HG03280 (cell line): Measurements from ENCODE around the gene LPP.

Source experiments
- ATAC-seq: cut with Tn5 transposase; IDR thresholded peaks from one replicate; pipeline ENCODE4 v1.9.1; 2021; ENCODE audit warnings: mild to moderate bottlenecking, moderate library complexity; ENCODE audit not compliant: unreplicated experiment

LPP gene

DNA sequence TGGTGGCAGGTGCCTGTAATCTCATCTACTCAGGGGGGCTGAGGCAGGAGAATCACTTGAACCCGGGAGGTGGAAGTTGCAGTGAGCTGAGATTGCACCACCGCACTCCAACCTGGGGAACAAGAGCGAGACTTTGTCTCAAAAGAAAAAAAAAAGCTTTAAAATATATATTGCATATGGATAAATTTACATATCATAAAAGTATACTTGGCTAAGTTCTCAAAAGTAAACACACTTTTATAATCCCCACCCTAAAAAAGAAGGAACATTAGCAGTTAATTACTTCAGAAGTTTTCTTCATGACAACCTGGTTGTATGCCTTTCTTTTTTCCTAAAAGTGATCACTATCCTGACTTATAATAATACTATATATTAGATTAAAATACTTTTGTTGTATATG is 648.7 kb downstream of the LPP start:
- no peak for ATAC-seq

GRCh38 chr3:188807006-188807405 is 653.0 kb downstream of the LPP start:
- ATAC-seq, result no peak

DNA sequence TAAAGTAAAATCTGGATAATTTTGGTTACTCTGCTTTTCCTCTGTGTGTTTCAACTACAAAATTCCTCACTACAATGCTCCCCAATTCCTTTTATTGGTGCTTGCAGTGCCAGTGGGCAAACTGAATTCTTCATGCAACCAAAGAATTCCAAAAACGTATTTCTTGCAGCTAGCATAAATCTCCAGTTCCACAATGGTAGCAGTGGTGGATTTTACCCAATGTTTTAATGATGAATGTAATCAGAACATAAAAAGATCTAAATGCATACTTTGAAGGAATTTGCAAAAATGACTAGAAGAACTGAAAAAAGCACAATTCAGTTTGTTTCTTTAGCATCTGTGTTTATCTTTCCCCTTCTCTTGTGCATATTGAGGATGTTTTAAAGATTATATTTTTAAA is 658.2 kb downstream of the LPP start:
- ATAC-seq, result no peak

DNA sequence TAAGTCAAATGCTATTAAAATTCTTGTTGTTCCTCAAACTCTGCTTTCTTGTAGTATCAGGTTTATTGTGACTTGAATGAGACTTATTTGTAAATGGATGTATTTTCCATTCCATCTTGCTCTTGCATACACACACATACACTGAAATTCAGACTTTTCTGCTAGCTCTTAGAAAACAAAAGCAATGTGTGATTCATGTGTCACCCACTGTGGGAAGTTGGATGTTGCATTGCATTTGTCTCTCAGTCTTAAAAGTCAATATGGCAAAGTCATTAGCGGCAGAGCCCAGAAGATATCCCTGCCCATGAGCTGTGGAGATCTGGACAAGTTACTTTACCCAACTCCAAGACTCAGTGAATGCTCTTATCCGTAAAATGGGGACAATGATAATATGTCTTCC is 660.6 kb downstream of the LPP start:
- no peak for ATAC-seq

GRCh38 chr3:188817103-188817934 is 663.4 kb downstream of the LPP start:
- ATAC-seq, result no peak

GRCh38 chr3:188817935-188818269 is 663.9 kb downstream of the LPP start:
- ATAC-seq, result no peak

DNA sequence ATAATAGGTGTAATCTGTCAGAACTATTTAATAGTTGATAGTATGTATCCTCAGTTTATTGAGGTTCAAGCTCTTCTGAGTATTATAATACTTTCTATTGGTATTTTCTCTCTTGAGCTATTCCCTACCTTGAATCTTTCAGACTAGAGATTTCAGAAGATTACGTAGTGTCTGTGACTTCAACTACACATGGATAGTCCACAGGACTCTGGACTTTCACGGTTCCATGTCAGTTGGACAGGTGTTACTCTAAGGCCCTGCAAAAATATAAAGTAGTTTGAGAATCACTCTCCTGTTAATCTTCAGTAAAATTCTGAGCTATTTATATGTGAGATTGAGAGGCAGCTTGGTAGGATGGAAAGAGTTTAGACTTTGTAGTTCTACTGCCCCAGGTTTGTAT is 664.3 kb downstream of the LPP start:
- ATAC-seq, result no peak

GRCh38 chr3:188819939-188820338 is 666.0 kb downstream of the LPP start:
- ATAC-seq, result no peak

GRCh38 chr3:188822004-188822403 is 668.0 kb downstream of the LPP start:
- no peak for ATAC-seq

DNA sequence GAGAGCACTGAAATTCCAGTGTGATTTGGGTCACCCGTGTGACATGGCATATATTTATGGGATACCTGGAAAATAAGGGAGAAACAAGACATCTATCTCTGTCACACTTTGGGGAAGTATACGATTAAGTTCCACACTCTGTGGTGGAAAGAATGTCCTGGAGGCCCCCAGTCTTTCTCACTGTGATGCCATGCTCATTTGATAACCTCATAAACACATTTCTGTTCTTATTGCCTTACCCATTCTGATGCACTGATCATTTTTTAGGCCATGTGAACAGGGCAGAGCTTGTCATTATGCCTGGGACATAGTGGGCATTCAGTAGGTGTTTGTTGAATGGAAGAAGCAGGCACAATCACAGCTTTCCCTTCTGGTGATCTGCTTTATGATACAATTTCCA is 668.5 kb downstream of the LPP start:
- no peak for ATAC-seq

GRCh38 chr3:188824566-188824965 is 670.6 kb downstream of the LPP start:
- ATAC-seq, result no peak

DNA sequence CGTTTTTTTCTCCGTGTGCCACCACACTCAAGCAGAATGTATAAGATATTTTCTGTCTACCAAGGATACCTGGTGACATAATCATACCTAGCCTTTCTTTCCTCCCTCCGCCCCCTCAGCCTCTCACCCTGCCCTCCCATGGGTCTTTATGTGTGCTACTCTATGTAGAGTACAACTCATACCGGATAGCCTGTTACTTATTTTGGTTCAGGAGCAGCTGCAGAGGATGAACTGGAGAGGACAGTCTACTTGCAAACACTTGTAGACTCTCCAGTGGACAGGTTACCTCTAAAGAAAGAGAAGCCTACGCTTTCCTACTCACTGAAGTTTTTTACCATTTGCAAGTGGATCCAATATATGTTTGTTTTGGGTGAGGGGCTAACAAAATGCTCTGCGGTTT is 671.9 kb downstream of the LPP start:
- ATAC-seq, result no peak

GRCh38 chr3:188826574-188826973 is 672.6 kb downstream of the LPP start:
- no peak for ATAC-seq

GRCh38 chr3:188827103-188827502 is 673.1 kb downstream of the LPP start:
- no peak for ATAC-seq

DNA sequence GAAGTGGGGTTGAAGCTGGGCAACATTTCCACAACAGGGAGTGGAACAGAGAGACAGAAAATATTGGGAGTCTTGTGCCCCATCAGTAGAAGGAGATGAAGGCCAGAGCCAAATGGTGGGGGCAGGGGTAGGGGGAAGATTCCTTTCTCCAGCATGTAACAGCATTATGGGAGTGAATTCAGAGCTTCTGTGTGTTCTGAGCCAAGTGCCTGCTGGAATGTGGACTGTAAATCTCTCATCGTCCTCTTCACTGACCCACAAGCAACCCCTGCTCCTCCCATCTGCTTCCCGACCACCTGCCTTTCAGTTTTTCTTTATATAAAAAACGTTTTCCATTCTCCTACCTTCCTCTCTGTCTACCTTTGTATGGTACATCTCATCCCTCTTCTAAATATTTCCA is 673.6 kb downstream of the LPP start:
- no peak for ATAC-seq

GRCh38 chr3:188829130-188829529 is 675.2 kb downstream of the LPP start:
- ATAC-seq, result no peak

GRCh38 chr3:188829576-188829975 is 675.6 kb downstream of the LPP start:
- ATAC-seq, result no peak

GRCh38 chr3:188830893-188831292 is 676.9 kb downstream of the LPP start:
- ATAC-seq, result no peak

- no peak for ATAC-seq
Measured at GRCh38 chr3:188832146-188832545, 678.2 kb downstream of the LPP start.

DNA sequence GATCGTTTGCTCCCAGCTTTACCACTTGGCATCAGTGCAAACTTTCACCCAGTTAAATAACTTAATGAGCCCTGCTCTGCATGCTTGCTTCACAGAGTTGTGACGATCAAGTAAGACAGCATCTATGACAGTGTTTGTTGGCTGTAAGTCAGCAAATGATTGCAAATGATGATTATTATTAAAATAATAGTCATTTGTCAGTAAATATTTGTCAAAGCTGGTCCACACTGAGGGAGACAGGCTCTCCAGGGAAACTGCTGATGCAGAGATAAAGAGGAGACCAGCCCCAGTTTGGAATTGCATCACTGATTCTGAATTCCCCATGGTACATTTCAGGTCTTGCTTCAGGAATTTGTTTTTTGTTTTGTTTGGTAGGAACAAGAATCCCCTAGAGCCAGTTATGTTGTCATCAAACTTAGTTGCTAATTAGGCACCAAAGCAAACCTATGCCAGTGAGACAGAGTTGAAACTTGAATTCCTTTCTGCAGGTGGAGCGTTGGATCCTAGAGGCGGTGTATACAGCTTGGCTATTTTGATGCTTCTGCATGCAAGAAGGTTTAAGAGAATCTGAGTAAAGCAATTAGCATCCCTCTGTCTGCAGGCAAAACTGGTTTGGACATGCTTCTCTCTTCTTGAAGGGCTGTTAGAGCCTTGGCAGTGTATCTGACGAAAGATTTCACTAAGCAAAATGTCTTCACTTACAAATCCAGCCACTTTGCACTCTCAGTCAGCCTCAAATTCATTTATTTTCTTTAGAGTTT is 679.2 kb downstream of the LPP start:
- ATAC-seq, result no peak

GRCh38 chr3:188834349-188834748 is 680.4 kb downstream of the LPP start:
- no peak for ATAC-seq

GRCh38 chr3:188839187-188839695 is 685.3 kb downstream of the LPP start:
- no peak for ATAC-seq
